Prostate gland (tissue), 2 donors: Measurements from ENCODE around the gene MRPS18A. TPM values are rescaled to one million over a fixed set of nuclear protein-coding genes. Genes with fewer than 3 reads are reported as not detected.

Source experiments
- DNase-seq: peaks from one replicate; pipeline ENCODE4 v3.0.0-alpha.2; 2019; ENCODE audit warnings: low spot score
- H3K27ac ChIP-seq, 2 donors: fragments of 200-600 bp; sonication (generic); 2 replicates each; pipeline ENCODE4 v1.5.1; 2017 to 2019
- H3K27me3 ChIP-seq: fragments of 200-600 bp; sonication (generic); replicated peaks from 2 replicates; pipeline ENCODE4 v1.5.1; 2019; ENCODE audit not compliant: insufficient read depth
- H3K36me3 ChIP-seq, 2 donors: fragments of 200-600 bp; sonication (generic); 1 replicate in 1 of 2; 2 replicates in 1 of 2; pipeline versions ENCODE4 v1.5.1 to v1.8.1; 2017 to 2019
- H3K4me1 ChIP-seq: fragments of 200-600 bp; sonication (generic); replicated peaks from 2 replicates; pipeline ENCODE4 v1.5.1; 2019
- H3K4me3 ChIP-seq, 2 donors: fragments of 200-600 bp; sonication (generic); 2 replicates each; pipeline ENCODE4 v1.5.1; 2017 to 2019
- H3K9me3 ChIP-seq: fragments of 200-600 bp; sonication (generic); 2 replicates; pipeline ENCODE4 v1.5.1; 2017
- CTCF ChIP-seq, 4 experiments: fragments of 200-600 bp in 2 of 4; fragments of 450-650 bp in 2 of 4; sonication (generic) in 2 of 4; IDR thresholded peaks; 1 replicate in 3 of 4; 2 replicates in 1 of 4; pipeline ENCODE4 v1.5.1; 2016 to 2019; ENCODE audit warnings: antibody characterized with exemption in 4 of 4, mild to moderate bottlenecking in 2 of 4, moderate library complexity in 2 of 4
- POLR2A ChIP-seq: fragments of 450-650 bp; IDR thresholded peaks from one replicate; pipeline ENCODE4 v1.6.1; 2016; ENCODE audit warnings: antibody characterized with exemption, mild to moderate bottlenecking
- POLR2AphosphoS5 ChIP-seq: sonication (generic); formaldehyde crosslinking; IDR thresholded peaks from one replicate; pipeline ENCODE4 v1.6.1; 2017; ENCODE audit warnings: antibody characterized with exemption
- WGBS: methylation state at CpG from one replicate; pipeline ENCODE4 v1.1.5; 2018; 5-methylcytosine and 5-hydroxymethylcytosine counted together
- intact Hi-C: fragments of 100-400 bp; cut with DNase I; formaldehyde crosslinking; loops from one replicate; pipeline ENCODE4 v1.14.2; 2022
- total RNA-seq, 2 donors: library from RNA; depleted of rRNA; stranded (reverse); fragments of >200 nt; gene quantifications; one replicate each; pipeline ENCODE4 v1.1.0, GENCODE V29; 2016

The MRPS18A gene
- total RNA-seq, 2 donors from 2014 or later, result 56.6 to 56.9 TPM

GRCh38 chr6:43727634-43728033 lies 40.0 kb upstream of the MRPS18A start:
- peaks cover 16% of the 10 kb centered on the region for H3K4me1 ChIP-seq
- H3K4me3 ChIP-seq, result no peak overlapping the region
- no peaks in the 10 kb centered on the region for H3K36me3 ChIP-seq
- TF ChIP-seq CTCF (IDR thresholded peaks at IDR 0.05) (no peak), POLR2A (no peak), POLR2AphosphoS5 (no peak)
- intact Hi-C loops, result no loop called here
- DNase-seq, result no peak
- peak overlapping the region in 1 of 2 donors; percentile 84 for H3K27ac ChIP-seq
- WGBS, result 75% methylated on average over 3 of the region's 3 CpGs
- H3K27me3 ChIP-seq, result no peaks in the 10 kb centered on the region
- no peaks in the 10 kb centered on the region for H3K9me3 ChIP-seq

- DNase-seq, result no peak
- no peaks in the 10 kb centered on the region for H3K9me3 ChIP-seq
- no peaks in the 10 kb centered on the region for H3K27me3 ChIP-seq
- H3K36me3 ChIP-seq, result no peaks in the 10 kb centered on the region
- H3K4me3 ChIP-seq, result no peak overlapping the region
- H3K27ac ChIP-seq, result peak overlapping the region; percentile 28 to 84
- WGBS, result 84% methylated on average over 7 of the region's 7 CpGs
- peaks cover 16% of the 10 kb centered on the region for H3K4me1 ChIP-seq
- intact Hi-C loops, result no loop called here
- TF ChIP-seq POLR2AphosphoS5 (no peak), POLR2A (no peak), CTCF (IDR thresholded peaks at IDR 0.05) (no peak)
These were observed 38.3 kb upstream of the MRPS18A start for GRCh38 chr6:43725643-43726580.

GRCh38 chr6:43724914-43725642 lies 37.5 kb upstream of the MRPS18A start:
- TF ChIP-seq POLR2A (peak; percentile 73), CTCF (IDR thresholded peaks at IDR 0.05) (no peak), POLR2AphosphoS5 (peak; percentile 98)

GRCh38 chr6:43724354-43724753 lies 36.8 kb upstream of the MRPS18A start:
- peak overlapping the region; percentile 28 to 84 for H3K27ac ChIP-seq
- H3K9me3 ChIP-seq, result no peaks in the 10 kb centered on the region
- no peak for DNase-seq
- peaks cover 16% of the 10 kb centered on the region for H3K4me1 ChIP-seq
- 65% methylated on average over 2 of the region's 2 CpGs for WGBS
- no peaks in the 10 kb centered on the region for H3K27me3 ChIP-seq
- no peak for TF ChIP-seq POLR2A
- no peak for TF ChIP-seq CTCF (IDR thresholded peaks at IDR 0.05)
- no peak for TF ChIP-seq POLR2AphosphoS5
- no peak overlapping the region for H3K4me3 ChIP-seq
- intact Hi-C loops, result no loop called here
- no peaks in the 10 kb centered on the region for H3K36me3 ChIP-seq

More at GRCh38 chr6:43724914-43725642, 37.5 kb upstream of the MRPS18A start:
- H3K4me1 ChIP-seq, result peaks cover 16% of the 10 kb centered on the region
- no peaks in the 10 kb centered on the region for H3K27me3 ChIP-seq
- H3K4me3 ChIP-seq, result no peak overlapping the region
- peak overlapping the region; percentile 28 to 84 for H3K27ac ChIP-seq
- H3K36me3 ChIP-seq, result no peaks in the 10 kb centered on the region
- no peaks in the 10 kb centered on the region for H3K9me3 ChIP-seq
- intact Hi-C loops, result no loop called here
- DNase-seq, result peak; percentile 91
- 42% methylated on average over 17 of the region's 17 CpGs for WGBS
